RWPE1 (cell line): ENCODE data around the gene ELANE.
A peak's percentile ranks its signal among the peaks of the same experiment; 100 is the strongest.

ENCODE experiments used
- CTCF ChIA-PET: fragments of 350-600 bp; sonication (Branson Sonifier 250); formaldehyde crosslinking; extraction: SDS; loops from one replicate; lab custom pipeline; 2021; lab: Yijun Ruan, JAX
- POLR2A ChIA-PET: fragments of 400-600 bp; formaldehyde crosslinking; extraction: SDS; loops from one replicate; lab custom pipeline; 2020; ENCODE audit warnings: antibody characterized with exemption; ENCODE audit not compliant: low non-redundant PET; lab: Yijun Ruan, JAX
- DNase-seq: peaks from one replicate; pipeline ENCODE4 v3.0.0; 2012; ENCODE audit warnings: low spot score
- H3K27ac ChIP-seq: fragments of 450-650 bp; 2 replicates; pipeline ENCODE4 v1.5.1; 2017
- CTCF ChIP-seq: fragments of 450-650 bp; conservative IDR thresholded peaks from 2 replicates; pipeline ENCODE4 v1.5.1; 2017; ENCODE audit warnings: low read depth, mild to moderate bottlenecking

Gene ELANE

GRCh38 chr19:855142-855541 is 3.0 kb downstream of the ELANE start:
- ChIA-PET CTCF (no interaction called here), POLR2A (no interaction called here)
- no peak for TF ChIP-seq CTCF
- no peak overlapping the region for H3K27ac ChIP-seq
- no peak for DNase-seq

GRCh38 chr19:855566-856120 is 3.5 kb downstream of the ELANE start:
- ChIA-PET CTCF (interaction anchor here (0.6 to 0.9 kb wide), 2 partner anchors 65 to 83 kb away, joined by 4 to 5 read pairs; no protein-coding TSS in a partner anchor), POLR2A (no interaction called here)
- no peak for TF ChIP-seq CTCF
- no peak overlapping the region for H3K27ac ChIP-seq
- no peak for DNase-seq

- ChIA-PET CTCF (interaction anchor here (0.7 kb wide), 1 partner anchor 62 kb away, joined by 4 read pairs; no protein-coding TSS in a partner anchor), POLR2A (no interaction called here)
These were observed 6.2 kb downstream of the ELANE start for GRCh38 chr19:858284-858683.

GRCh38 chr19:858868-859843 is 7.1 kb downstream of the ELANE start, which contains the start of gene CFD:
CFD (plus strand) TSS chr19:859664; CDS start chr19:859690, 26 bp downstream.
- ChIA-PET CTCF (interaction anchor here (0.6 to 0.8 kb wide), 3 partner anchors 15 to 212 kb away, joined by 3 read pairs; no protein-coding TSS in a partner anchor), POLR2A (no interaction called here)
- H3K27ac ChIP-seq: peak within 1 kb of the TSS; percentile 62
- DNase-seq: no peak
- no peak for TF ChIP-seq CTCF

More at GRCh38 chr19:858284-858683, 6.2 kb downstream of the ELANE start:
- DNase-seq: no peak
- no peak for TF ChIP-seq CTCF
- H3K27ac ChIP-seq: no peak overlapping the region

GRCh38 chr19:861141-861755 is 9.1 kb downstream of the ELANE start:
- ChIA-PET CTCF (interaction anchor here (0.6 to 1.0 kb wide), 3 partner anchors 18 to 91 kb away, joined by 3 to 4 read pairs (median 4); no protein-coding TSS in a partner anchor), POLR2A (no interaction called here)
- peak overlapping the region; percentile 73 for H3K27ac ChIP-seq
- TF ChIP-seq CTCF: no peak
- no peak for DNase-seq
